GM18519 (cell line): ENCODE data around the gene DDX6.

Experiments
- ATAC-seq: cut with Tn5 transposase; IDR thresholded peaks from one replicate; pipeline ENCODE4 v1.9.1; 2021; ENCODE audit warnings: mild to moderate bottlenecking, moderate library complexity; ENCODE audit not compliant: unreplicated experiment, low FRiP score

DDX6 gene

GRCh38 chr11:118708296-118708695 is 82.7 kb downstream of the DDX6 start:
- no peak for ATAC-seq

- no peak for ATAC-seq
Observed at GRCh38 chr11:118706546-118706825, 84.5 kb downstream of the DDX6 start.

DNA sequence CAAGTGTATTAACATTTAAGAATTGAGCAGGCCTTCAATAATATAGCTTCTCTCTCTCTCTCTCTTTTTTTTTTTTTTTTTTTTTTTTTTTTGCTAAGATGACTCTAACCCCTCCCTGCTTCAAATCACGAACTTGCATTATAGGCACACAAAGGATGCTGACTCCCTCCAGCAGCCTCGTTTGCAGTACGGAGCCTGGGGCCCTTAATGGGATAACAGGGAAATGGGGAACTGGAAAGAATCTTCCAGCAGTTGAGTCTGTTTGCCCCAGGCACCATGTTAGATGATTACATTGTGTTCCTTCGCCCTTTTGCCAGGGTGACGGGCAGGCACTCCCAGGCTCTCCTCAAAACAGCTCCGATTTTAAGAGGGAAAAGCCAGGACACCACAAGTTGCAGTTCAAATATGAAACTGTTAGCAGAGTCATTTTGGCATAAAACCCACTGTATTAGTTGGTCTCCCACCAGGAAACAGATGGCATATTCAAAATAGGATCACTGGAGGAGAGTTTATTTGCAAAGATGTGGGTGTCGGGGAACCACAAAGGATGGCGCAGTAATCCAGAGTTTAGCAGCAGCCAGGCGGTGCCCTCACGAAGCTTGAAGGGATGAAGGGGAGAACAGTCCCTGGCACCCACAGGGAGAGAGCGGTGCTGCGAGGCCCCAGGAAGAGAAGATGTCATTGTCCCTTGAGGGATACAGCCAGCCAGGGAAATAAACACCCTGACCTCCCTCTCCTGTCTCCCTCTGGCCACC is 85.0 kb downstream of the DDX6 start:
- no peak for ATAC-seq

DNA sequence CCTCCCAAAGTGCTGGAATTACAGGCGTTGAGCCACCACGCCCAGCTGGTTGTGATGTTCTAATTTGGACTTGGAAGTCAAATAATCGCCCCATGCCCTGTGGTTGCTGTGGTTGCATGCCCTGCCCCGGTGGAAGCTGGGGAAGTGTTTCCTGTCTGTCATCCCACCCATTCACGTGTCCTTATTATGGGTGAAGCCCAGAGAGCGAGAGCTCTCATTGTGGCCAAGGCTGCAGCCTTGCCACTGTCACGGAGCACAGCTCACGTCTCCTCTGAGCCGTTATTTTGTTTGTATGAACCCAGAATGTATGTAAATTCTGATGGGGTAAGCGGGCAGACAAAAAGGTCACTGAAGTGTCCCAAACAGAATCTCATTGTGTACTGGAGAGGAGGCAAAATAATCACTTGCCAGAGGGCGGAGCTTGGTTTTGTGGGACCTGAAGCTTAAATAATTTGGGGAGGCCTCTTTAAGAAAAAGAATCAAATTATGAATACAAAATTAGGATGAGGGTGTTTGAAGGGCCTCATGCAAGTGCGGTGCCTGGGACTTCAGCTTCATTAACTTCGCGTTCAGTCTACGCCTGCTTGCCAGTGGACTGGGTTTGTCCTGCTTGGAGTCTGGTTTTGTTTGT is 85.7 kb downstream of the DDX6 start:
- no peak for ATAC-seq

GRCh38 chr11:118703563-118704106 is 87.3 kb downstream of the DDX6 start:
- ATAC-seq, result no peak

DNA sequence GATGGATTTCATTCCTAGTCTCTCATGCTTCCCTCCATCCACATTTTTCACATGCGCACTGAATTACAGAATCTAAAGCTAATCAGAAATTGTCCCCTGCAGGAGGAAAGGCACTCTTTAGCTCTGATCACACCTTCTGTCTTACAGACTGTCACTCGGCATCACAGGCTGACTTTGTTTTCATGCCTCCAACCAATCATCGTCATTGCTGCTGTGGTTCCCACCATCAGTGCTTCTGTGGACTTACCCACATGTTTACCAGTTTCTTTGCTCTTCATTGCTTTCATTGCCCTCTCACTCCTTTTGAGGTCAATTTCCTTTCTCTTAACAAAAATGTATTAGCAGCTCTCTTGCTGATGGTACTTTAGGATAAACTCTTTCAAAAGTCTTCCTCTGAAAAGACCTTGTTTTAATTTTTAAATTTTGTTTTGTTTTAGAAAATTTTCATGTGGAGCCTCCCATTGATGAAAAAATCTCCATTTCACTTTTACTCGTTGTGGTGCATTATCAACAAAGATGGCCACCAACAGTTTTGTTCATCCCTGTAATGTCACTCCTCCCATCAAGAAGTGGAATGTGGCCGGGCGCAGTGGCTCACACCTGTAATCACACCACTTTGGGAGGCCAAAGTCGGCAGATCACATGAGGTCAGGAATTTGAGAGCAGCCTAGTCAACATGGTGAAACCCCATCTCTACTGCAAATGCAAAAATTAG is 91.3 kb downstream of the DDX6 start:
- ATAC-seq, result no peak
